COLO668 (cell line): Measurements from ENCODE around the gene ST8SIA4.
A peak's percentile ranks its signal among the peaks of the same experiment; 100 is the strongest.
"Not testable (repeated sequence)": the region's sequence is repeated elsewhere in the genome, so short reads cannot be mapped to it uniquely, and the experiment has no call there.

Source experiments
- DNase-seq: peaks from one replicate; lab custom pipeline; 2025; ENCODE audit not compliant: unreplicated experiment; lab: John Stamatoyannopoulos, UW

The ST8SIA4 gene

DNA sequence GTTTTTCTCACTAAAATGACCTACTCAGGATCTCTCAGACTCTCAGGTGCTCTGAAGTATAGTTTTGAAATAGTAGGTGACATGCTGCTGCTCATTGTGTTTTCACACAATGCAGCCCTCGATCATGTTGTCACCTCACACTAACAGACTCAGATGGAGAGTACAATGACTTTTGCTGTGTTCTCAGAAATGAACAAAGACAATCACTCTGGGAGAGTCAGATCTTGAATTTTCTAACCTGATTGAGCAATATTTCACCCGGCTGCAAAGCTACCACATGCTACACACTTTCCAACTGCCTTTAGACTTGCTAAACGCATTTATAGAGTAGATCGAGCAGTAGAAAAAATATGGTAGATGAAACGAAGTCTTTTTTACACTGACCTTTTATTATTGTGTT, 113.4 kb downstream of the ST8SIA4 start:
- DNase-seq: no peak

DNA sequence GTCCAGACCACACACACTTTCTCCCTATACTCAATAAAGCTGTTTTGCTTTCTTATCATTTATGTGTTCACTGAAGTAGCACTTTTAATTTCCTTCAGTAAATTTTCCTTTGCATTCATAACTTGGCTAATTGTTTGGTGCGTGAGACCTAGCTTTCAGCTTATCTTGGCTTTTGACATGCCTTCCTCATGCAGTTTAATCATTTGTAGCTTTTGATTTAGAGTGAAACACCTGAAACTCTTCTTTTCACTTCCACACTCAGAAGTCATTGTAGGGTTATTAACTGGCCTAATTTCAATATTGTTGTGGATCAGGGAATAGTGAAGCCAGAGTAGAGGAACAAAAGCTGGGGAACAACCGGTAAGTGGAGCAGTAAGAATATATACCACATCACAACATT, 114.7 kb downstream of the ST8SIA4 start:
- DNase-seq: no peak

DNA sequence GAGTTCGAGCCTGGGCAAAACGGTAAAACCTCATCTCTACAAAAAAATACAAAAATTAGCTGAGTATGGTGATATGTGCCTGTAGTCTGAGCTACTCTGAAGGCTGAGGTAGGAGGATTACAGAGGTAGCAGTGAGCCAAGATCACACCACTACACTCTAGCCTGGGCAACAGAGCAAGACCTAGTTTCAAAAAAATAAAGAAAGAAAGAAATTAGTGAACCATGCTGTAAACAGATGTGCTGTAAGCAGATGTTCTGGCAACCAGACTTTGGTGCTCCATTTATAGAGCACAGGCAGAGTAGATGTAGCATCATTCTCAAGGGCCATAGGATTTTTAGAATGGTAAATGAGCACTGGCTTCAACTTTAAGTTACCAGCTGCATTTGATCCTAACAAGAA, 115.4 kb downstream of the ST8SIA4 start:
- DNase-seq: no peak

DNA sequence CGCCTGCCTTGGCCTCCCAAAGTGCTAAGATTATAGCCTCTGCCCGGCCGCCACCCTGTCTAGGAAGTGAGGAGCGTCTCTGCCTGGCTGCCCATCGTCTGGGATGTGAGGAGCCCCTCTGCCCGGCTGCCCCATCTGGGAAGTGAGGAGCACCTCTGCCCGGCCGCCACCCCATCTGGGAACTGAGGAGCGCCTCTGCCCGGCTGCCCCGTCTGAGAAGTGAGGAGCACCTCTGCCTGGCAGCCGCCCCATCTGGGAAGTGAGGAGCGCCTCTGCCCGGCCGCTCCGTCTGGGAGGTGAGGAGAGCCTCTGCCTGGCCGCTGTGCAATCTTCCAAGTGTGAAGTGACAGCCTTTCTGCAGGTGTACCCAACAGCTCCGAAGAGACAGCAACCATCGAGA, 117.5 kb downstream of the ST8SIA4 start:
- DNase-seq: not testable (repeated sequence)

DNA sequence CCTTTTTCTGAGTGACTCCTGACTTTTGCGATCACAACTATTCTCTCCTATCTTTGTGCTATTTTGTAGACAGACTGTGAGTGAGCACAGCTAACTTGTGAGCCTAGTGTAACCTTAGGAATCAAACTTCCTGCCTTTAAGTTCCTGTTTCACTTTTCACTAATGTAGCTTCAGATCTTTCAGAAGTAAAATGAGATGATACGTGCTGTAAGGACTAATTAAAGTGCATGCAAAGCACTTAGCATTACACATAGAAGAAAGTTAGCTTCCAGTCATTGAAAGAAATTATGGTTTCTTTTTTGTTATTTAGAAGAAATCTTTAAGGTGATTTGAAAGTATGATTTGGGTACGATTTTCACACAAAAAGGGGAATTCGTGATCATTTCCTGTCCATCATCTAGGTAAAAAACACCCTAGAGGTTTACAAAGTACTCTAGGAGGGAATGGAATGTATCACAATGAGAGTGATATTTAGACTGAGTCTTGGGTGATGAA, 122.7 kb downstream of the ST8SIA4 start:
- no peak for DNase-seq

DNA sequence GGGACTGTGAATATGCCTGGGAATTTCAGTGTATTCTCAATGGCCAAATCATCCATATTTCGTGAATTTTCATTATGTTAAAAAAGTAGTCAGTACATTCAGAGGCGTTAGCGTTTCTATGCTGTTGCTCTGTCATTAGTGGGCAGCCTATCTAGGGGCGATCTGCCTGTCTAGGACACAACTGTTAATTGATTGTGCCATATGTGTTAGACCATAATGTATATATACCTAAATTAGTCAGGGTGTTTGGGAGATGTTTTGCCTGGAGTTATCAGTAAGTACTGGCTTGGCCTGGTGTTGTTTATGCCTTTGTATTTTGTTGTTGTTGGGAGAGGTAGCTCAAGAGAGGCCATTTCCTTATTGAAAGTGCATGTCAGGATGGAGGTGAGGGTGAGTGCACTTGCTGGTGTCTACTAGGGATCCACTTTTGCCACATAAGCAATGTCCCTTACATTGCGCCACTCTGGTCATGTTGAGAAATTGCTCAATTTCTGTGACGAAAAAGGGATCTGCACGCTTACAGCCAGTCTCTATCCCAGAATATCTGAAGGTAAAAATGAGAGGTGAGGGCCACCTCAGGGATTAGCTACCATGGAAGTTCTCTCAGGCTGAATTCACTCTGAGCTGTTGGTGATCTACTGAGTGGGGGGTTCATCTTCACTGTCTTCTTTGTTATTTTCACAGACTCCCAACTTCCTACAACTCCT, 123.3 kb downstream of the ST8SIA4 start:
- no peak for DNase-seq

DNA sequence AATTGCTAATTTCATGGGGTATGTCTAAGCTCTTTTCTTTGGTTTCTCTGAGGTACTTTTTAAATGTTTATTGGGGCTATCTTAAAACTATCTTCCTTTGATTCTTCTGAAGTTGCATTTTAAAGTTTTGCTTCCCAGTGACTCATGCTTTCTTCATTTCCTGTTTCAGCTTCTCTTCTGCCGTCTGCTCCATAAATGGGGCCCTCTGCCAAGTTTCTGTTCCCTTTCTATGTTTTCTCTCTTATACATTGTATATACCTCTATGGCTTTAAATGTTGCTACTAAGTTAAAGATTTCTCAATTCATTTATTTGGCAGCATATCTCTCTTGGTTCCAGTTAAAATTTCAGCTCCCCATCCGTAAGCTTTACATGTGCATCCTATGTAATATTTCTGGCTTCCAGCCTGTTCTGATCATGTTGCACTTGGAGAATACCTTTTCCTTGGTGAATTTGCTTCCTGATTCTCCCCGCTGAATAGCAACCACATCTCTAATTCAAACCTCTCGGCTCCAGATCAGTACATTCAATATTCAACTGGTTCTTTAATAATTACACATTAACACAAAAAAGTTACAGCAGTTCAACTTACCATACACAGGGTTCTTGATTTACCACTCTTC, 125.3 kb downstream of the ST8SIA4 start:
- no peak for DNase-seq

DNA sequence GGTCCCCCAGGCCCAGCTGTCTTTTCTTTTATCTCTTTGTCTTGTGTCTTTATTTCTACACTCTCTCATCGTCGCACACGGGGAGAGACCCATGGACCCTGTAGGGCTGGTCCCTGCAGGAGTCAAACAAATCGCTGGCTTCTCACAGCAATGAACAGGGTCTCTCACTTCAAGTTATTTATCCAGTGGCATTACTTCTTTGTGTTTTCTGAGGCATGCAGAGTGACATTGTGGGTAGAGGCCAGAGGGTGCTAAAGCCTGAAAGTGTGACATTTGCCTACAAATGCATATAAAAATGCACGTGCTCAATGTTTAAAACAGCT, 127.6 kb downstream of the ST8SIA4 start:
- no peak for DNase-seq

DNA sequence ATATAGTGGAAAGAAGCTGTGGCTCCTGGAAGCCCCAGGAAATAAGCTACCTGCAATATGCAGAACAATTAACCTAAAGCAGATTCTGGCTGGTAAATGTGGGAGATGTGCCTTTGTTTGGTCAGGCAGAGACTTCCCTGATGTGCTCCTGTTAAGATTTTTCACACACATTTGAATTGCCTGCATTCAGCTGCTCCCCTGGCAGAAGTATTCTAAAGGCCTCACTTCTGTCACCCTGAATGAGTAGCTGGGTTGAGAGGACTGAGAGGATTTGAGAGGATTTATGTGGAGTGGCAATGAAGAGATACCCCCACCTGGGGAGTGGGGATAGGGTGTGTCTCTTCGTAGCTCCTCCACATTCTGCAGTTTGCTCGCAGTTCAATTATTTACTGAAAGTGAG, 130.5 kb downstream of the ST8SIA4 start:
- DNase-seq: no peak

DNA sequence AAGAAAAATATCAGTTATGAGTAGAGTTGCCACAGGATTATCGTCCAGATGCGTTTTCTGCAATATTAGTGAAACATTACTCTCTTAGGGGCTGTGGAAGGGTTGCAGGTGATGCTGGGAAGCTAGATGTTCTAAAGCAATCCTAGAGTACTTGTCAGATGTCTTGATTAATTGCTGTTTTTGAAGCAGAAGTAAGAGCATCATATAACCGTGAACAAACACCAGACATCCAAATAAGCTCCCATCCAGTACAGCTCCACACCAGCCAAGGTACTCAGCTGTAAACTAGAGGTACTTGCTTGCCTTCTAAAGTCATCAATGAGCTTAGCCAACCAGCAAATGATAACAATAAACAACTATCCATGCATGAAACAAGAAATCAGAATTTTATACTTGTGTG, 131.1 kb downstream of the ST8SIA4 start:
- peak; percentile 1 for DNase-seq

DNA sequence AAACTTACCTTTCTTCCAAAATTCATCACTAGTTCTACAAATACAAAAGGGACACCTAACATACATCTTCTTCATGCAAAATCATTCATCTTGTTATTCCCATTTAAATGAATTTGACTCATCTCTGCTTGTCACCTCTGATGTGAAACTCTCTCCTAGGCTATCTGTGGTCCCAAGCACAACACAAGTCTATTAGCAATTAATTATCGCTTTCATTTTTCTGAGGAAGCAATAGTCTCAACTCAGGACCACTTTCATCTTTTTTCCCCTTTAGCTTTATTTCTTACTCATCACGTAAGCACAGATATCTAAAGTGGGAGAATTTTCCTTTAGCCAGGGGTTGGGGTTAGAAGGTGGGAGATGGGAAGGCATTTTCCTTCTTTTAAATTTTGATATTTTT, 131.9 kb downstream of the ST8SIA4 start:
- no peak for DNase-seq

DNA sequence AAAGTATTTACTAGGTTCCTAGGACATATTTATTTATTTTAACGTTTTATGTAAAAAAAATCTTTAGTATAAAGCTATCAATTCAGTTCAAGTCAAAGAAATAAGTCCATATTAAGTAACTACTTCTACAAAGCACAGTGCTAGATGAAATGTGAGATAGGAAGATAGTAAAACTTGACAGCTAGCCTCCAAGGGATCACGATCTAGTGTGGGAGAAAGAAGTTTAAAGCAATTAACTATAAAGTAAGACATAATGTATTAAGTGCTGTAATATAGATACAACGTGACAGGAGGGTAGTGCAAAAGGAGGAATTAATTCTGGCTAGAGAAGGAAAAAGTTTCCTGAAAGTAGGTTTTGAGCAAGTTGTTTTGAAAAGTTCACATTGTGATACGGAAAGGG, 134.9 kb downstream of the ST8SIA4 start:
- DNase-seq: no peak

DNA sequence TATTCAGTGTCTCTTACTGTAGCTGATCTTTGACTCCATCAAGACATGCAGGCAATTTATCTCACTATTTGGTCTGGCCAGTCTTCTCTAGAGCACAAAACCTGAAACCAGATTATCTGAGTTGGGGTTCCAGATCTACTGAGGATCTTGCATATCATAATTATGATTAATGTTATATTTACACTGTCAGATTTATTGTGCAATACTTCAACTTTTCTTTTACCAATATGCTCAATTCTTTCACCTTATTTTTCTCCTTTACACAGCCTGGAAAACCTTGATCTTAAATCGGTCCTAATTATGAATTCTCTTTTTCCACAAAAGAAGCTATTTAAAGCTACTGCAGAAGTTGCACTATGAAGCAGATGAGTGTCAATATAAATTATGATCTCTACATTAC, 140.1 kb downstream of the ST8SIA4 start:
- DNase-seq: no peak

DNA sequence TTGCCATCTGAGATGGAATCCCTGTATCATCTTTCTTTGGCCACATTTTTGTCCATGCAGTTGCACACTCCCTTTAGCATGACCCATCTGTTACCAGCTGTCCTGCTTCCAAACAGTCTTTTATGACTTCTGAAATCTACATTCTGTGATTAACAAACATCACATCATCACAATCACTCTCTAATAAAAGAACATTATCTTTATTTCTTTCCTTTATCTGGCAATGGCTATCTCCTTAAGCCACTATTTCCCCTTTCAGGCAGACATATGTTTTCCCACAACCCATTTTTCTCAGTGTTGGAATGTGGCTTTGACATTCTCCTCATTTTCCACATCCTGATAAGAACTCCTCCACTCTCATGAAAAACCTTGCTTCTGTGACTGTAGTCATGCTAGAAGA, 141.0 kb downstream of the ST8SIA4 start:
- DNase-seq: no peak

DNA sequence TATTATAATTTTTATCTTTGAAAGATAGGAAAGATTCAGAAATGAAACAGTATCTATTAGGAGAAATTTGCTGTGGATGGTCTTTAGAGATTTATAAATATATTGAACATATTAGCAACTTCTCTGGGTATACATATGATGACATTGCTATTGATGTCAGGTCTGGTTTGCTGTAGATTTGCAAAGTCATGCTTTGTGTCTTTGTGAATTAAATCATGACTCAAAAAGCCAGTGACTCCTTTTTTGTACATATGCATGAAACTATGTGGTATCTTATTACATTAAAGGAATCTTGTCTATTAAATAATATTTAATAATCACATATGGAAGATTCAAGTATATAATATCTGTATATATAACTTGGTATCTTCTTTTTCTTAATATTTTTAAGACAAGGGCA, 141.9 kb downstream of the ST8SIA4 start:
- DNase-seq: no peak

DNA sequence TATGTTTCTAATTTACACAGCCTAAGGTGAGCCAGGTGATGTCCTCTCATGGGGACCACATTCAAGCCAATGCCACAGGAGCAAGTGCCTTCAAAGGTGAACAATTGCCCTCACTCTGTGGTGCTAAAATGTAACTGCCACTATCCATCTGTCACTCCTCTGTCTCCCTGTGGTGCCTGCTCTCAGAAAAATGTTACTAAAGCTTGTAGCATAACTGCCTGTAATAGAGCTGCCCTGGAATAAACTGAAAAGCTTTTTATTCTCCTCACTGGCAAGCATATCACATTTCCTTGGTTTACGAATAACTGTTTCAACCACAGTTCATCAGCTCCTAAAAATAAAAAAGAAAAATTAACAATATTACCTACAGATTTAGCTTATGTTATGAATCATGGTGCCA, 142.4 kb downstream of the ST8SIA4 start:
- no peak for DNase-seq

DNA sequence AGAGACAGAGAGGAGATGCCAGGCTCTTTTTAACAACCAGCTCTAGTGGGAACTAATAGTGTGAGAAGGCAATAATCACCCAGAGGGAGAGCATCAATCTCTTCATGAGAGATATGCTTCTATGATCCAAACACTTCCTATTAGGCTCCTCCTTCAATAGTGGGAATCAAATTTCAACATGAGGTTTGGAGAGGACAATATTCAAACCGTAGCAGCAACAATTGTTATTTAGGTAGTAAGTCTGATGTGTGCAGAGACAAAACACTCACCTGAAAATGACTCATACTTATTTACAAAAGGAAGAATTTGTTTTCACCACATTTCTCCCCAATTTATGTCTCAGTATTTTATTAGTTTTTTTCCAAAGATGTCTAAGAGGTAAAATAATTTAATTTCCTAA, 144.3 kb downstream of the ST8SIA4 start:
- no peak for DNase-seq

DNA sequence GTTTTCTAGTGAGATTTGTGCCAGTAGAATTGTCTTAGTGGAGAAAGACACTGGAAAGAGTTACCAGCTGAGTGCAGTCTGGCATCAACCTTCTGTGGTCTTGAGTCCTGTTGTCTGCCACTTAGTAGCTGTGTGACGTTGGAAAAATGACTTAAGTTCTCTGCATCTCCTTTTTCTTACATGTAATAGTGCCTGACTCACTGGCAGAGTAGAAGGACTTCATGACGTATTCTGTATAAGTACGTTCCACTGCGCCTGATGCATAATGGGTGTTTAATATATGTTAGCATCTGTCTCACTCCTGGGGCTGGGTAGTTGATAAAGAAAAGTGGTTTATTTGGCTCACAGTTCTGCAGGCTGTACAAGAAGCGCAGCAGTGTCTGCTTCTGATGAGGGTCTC, 144.8 kb downstream of the ST8SIA4 start:
- no peak for DNase-seq

DNA sequence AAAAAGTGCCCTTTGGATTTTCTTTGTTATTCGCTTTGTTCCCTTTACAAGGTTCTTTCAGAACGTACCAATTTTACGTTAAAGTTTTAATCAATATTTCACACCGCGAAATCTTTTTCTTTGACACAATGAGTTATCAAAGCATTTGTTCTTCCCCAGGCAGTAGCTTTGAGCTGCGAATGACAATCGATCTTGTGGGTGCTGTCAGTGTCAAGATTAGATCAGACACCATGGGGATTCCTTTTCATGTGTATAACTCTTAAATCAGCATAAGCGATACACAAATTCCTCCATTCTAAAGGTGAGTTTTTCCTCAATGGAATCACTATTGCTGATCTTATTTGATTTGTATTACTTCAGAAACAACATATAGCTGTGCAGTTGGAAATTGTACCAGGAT, 145.5 kb downstream of the ST8SIA4 start:
- no peak for DNase-seq
